ENCODE data around the gene FBXO15.

- TF ChIP-seq POLR2A (IDR thresholded peaks at IDR 0.05) (no peak), CTCF (IDR thresholded peaks at IDR 0.05) (no peak)
Measured at GRCh38 chr18:74141667-74142066, 6.0 kb downstream of the FBXO15 start.

All from thyroid gland (tissue), 4 donors.